Glutamatergic neuron (in vitro differentiated cells): Measurements from ENCODE around the gene PLEKHN1. TPM values are rescaled to one million over a fixed set of nuclear protein-coding genes. Genes with fewer than 3 reads are reported as not detected.

ENCODE experiments used
- DNase-seq: peaks from one replicate; pipeline ENCODE4 v3.0.0; 2022
- H3K27ac Mint-ChIP-seq: one replicate; pipeline ENCODE4 v1.8.0; 2020; ENCODE audit warnings: mild to moderate bottlenecking, mixed read lengths, inconsistent platforms; ENCODE audit not compliant: unreplicated experiment
- H3K27me3 Mint-ChIP-seq: one replicate; pipeline ENCODE4 v1.8.0; 2020; ENCODE audit warnings: mild to moderate bottlenecking, moderate library complexity, mixed read lengths, inconsistent platforms; ENCODE audit not compliant: unreplicated experiment
- H3K36me3 Mint-ChIP-seq: one replicate; pipeline ENCODE4 v1.8.0; 2020; ENCODE audit warnings: mild to moderate bottlenecking, mixed read lengths, inconsistent platforms; ENCODE audit not compliant: unreplicated experiment
- H3K4me1 Mint-ChIP-seq: one replicate; pipeline ENCODE4 v1.8.0; 2020; ENCODE audit warnings: mild to moderate bottlenecking, low read depth, mixed read lengths, inconsistent platforms; ENCODE audit not compliant: unreplicated experiment
- H3K4me3 Mint-ChIP-seq: one replicate; pipeline ENCODE4 v1.8.0; 2020; ENCODE audit warnings: mild to moderate bottlenecking, mixed read lengths, inconsistent platforms; ENCODE audit not compliant: unreplicated experiment
- H3K9me3 Mint-ChIP-seq: one replicate; pipeline ENCODE4 v1.8.0; 2020; ENCODE audit warnings: mild to moderate bottlenecking, moderate library complexity, mixed read lengths, inconsistent platforms; ENCODE audit not compliant: unreplicated experiment
- CTCF ChIP-seq: fragments of 200-600 bp; sonication (generic); IDR thresholded peaks from one replicate; pipeline ENCODE4 v1.5.0; 2021; ENCODE audit not compliant: partially characterized antibody, unreplicated experiment
- total RNA-seq: library from RNA; stranded (reverse); fragmentation: NEBNext Ultra II Directional; extraction: Animal tissue kit (Norgen Biotek cat#: 25700); gene quantifications from one replicate; pipeline ENCODE4 v1.2.1, GENCODE V29; 2021; ENCODE audit not compliant: unreplicated experiment

The PLEKHN1 gene
- total RNA-seq, 1 donor from 2014 or later: 0.29 TPM

- peak overlapping the region; percentile 34 for H3K4me3 Mint-ChIP-seq
- peak overlapping the region; percentile 38 for H3K27ac Mint-ChIP-seq
- peaks cover 17% of the 10 kb centered on the region for H3K4me1 Mint-ChIP-seq
- no peak for TF ChIP-seq CTCF
- peak; percentile 71 for DNase-seq
- H3K36me3 Mint-ChIP-seq: no peaks in the 10 kb centered on the region
- peaks cover 12% of the 10 kb centered on the region for H3K27me3 Mint-ChIP-seq
- peaks cover 10% of the 10 kb centered on the region for H3K9me3 Mint-ChIP-seq
Measured at GRCh38 chr1:940107-941014, 25.9 kb upstream of the PLEKHN1 start.

GRCh38 chr1:941015-941587 is 25.2 kb upstream of the PLEKHN1 start:
- Mint-ChIP-seq H3K27me3 (peaks cover 12% of the 10 kb centered on the region), H3K4me1 (peaks cover 19% of the 10 kb centered on the region), H3K27ac (peak overlapping the region; percentile 89), H3K9me3 (peaks cover 15% of the 10 kb centered on the region), H3K4me3 (peak overlapping the region; percentile 82), H3K36me3 (no peaks in the 10 kb centered on the region)
- TF ChIP-seq CTCF: no peak
- no peak for DNase-seq

GRCh38 chr1:941588-942383 is 24.5 kb upstream of the PLEKHN1 start:
- no peak for TF ChIP-seq CTCF
- peaks cover 19% of the 10 kb centered on the region for H3K4me1 Mint-ChIP-seq
- DNase-seq: peak; percentile 88

GRCh38 chr1:942411-942821 is 23.9 kb upstream of the PLEKHN1 start:
- H3K36me3 Mint-ChIP-seq: no peaks in the 10 kb centered on the region
- H3K9me3 Mint-ChIP-seq: peaks cover 15% of the 10 kb centered on the region
- DNase-seq: peak; percentile 77
- no peak for TF ChIP-seq CTCF
- no peak overlapping the region for H3K27ac Mint-ChIP-seq
- peaks cover 19% of the 10 kb centered on the region for H3K4me1 Mint-ChIP-seq
- H3K4me3 Mint-ChIP-seq: no peak overlapping the region
- H3K27me3 Mint-ChIP-seq: peaks cover 14% of the 10 kb centered on the region

More at GRCh38 chr1:941588-942383, 24.5 kb upstream of the PLEKHN1 start:
- Mint-ChIP-seq H3K36me3 (no peaks in the 10 kb centered on the region), H3K27ac (peak overlapping the region; percentile 89), H3K9me3 (peaks cover 15% of the 10 kb centered on the region), H3K4me3 (peak overlapping the region; percentile 82), H3K27me3 (peaks cover 12% of the 10 kb centered on the region)
